Measurements from ENCODE around the gene MS4A12.

- TF ChIP-seq ZFP30 (CRISPR knock-in tag; IDR thresholded peaks at IDR 0.05) (no peak), CREB5 (CRISPR knock-in tag; IDR thresholded peaks at IDR 0.05; ENCODE audit: low read depth) (no peak), TCF4 (CRISPR knock-in tag; IDR thresholded peaks at IDR 0.05; ENCODE audit: borderline replicate concordance) (no peak), PATZ1 (CRISPR knock-in tag; IDR thresholded peaks at IDR 0.05; ENCODE audit: borderline replicate concordance) (no peak), ZFP3 (CRISPR knock-in tag; IDR thresholded peaks at IDR 0.05) (no peak), POU6F1 (CRISPR knock-in tag; IDR thresholded peaks at IDR 0.05; ENCODE audit: borderline replicate concordance, low read depth) (no peak), TOX (CRISPR knock-in tag; IDR thresholded peaks at IDR 0.05; ENCODE audit: borderline replicate concordance) (no peak), ESRRG (CRISPR knock-in tag; IDR thresholded peaks at IDR 0.05) (no peak)
These were observed at the start of gene MS4A12 for GRCh38 chr11:60492488-60493009.

Measured in SK-N-SH treated with all-trans-retinoic acid at 6 μM for 48 hours (cell line).